C1 segment of cervical spinal cord (tissue), 14 donors: ENCODE results near the gene TSPOAP1.

Experiments used
- DNase-seq, 14 donors: peaks; one replicate each; lab custom pipeline; 2025; lab: John Stamatoyannopoulos, UW

Gene TSPOAP1

DNA sequence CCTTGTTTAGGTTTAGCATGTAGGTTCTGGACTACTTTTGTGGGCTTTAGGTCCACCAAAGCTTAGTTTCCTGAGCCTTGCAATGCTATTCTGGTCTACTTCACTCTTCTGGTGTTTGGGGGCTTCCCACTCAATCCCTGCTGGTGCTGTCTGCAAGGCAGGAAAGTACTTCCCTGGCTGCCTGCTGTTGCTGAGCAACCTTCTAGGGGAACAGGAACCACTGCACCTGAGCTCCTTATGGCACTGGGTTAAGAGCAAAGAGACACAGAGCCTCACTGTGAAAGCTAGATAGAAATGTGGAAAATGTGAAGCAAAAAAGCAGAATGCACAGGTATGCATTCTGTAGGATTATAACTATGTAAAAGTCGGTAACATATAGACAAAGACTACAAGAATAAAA lies 64.8 kb downstream of the TSPOAP1 start:
- DNase-seq, result no peak

GRCh38 chr17:58262149-58262548 lies 66.4 kb downstream of the TSPOAP1 start:
- no peak for DNase-seq

DNA sequence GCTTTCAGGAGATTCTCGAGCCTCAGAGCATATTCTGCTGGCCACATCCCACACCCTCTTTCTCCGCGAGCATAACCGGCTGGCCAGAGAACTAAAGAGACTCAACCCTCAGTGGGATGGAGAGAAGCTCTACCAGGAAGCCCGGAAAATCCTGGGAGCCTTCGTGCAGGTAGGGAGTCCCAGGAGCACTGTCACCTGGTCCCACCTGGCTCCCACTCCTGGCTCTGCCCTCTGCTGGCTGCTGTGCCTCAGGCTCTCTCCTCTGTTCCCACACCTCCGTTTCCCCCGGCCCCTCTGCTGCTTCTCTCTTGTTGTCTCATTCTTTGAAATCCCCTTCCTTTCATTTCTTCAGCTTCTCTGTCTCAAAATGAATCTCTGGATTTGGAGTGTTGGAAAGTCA lies 73.8 kb downstream of the TSPOAP1 start:
- DNase-seq, result no peak

DNA sequence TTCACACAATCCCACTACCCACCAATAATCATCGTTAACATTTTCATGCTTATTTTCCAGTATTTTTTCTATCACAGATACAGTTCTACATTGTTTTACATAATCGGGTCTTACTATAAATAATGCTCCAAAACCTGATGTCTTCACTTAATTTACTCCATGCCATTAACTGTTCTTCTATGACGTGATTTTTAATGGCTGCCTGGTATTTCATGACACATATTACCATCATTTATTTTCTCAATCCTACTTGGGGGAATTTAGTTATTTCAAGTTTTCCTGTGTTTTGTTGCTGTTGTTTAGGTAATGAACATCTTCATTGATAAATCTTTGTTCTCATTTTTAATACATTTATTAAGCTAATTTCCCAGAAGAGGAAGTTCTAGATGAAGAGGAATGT lies 75.5 kb downstream of the TSPOAP1 start:
- DNase-seq, result no peak

DNA sequence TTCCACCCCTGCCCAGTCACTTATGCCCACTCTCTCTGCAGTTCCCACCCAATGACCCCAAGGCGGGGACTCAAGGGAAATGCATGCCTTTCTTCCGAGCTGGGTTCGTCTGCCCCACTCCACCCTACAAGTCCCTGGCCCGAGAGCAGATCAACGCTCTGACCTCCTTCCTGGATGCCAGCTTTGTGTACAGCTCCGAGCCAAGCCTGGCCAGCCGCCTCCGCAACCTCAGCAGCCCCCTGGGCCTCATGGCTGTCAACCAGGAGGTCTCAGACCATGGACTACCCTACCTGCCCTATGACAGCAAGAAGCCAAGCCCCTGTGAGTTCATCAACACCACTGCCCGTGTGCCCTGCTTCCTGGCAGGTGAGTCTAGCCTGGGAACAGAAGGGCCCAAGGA lies 76.5 kb downstream of the TSPOAP1 start:
- DNase-seq, result no peak
